Measurements from ENCODE around the gene DDX24. TPM values are rescaled to one million over a fixed set of nuclear protein-coding genes. Genes with fewer than 3 reads are reported as not detected.

The DDX24 gene
- total and polyA plus RNA-seq, 4 donors, result 142 to 263 (median 251) TPM

GRCh38 chr14:94115058-94115591 is 34.1 kb upstream of the DDX24 start:
- Histone ChIP-seq H3K9me3 (ENCODE audit: control insufficient read depth, insufficient read depth, low read length) (no peaks in the 10 kb centered on the region), H3K4me1 (ENCODE audit: control insufficient read depth, insufficient read depth, low read length) (peaks cover 33% of the 10 kb centered on the region), H3K27me3 (ENCODE audit: control insufficient read depth, insufficient read depth, low read length) (no peaks in the 10 kb centered on the region), H3K4me3 (ENCODE audit: low read depth, low read length) (no peak overlapping the region), H3K36me3 (ENCODE audit: control insufficient read depth, insufficient read depth, low read length) (no peaks in the 10 kb centered on the region), H3K27ac (ENCODE audit: low read depth, low read length) (peak overlapping the region; percentile 40)
- WGBS (ENCODE audit: insufficient coverage), result 30% methylated on average over 4 of the region's 4 CpGs
- peak in 2 of 6 donors; percentile 57 to 61 for DNase-seq (ENCODE audit: low read depth in 4 of 6, low spot score in 6 of 6)

GRCh38 chr14:94114589-94115057 is 33.6 kb upstream of the DDX24 start:
- H3K4me3 ChIP-seq (ENCODE audit: low read depth, low read length), result no peak overlapping the region
- DNase-seq (ENCODE audit: low read depth in 4 of 6, low spot score in 6 of 6), result no peak
- H3K27ac ChIP-seq (ENCODE audit: low read depth, low read length), result peak overlapping the region; percentile 40
- H3K36me3 ChIP-seq (ENCODE audit: control insufficient read depth, insufficient read depth, low read length), result no peaks in the 10 kb centered on the region
- H3K27me3 ChIP-seq (ENCODE audit: control insufficient read depth, insufficient read depth, low read length), result no peaks in the 10 kb centered on the region
- no peaks in the 10 kb centered on the region for H3K9me3 ChIP-seq (ENCODE audit: control insufficient read depth, insufficient read depth, low read length)
- 73% methylated on average over 3 of the region's 5 CpGs for WGBS (ENCODE audit: insufficient coverage)
- peaks cover 36% of the 10 kb centered on the region for H3K4me1 ChIP-seq (ENCODE audit: control insufficient read depth, insufficient read depth, low read length)

GRCh38 chr14:94113908-94114588 is 33.0 kb upstream of the DDX24 start:
- no peaks in the 10 kb centered on the region for H3K27me3 ChIP-seq (ENCODE audit: control insufficient read depth, insufficient read depth, low read length)
- peaks cover 39% of the 10 kb centered on the region for H3K4me1 ChIP-seq (ENCODE audit: control insufficient read depth, insufficient read depth, low read length)
- no peaks in the 10 kb centered on the region for H3K36me3 ChIP-seq (ENCODE audit: control insufficient read depth, insufficient read depth, low read length)
- no peak overlapping the region for H3K27ac ChIP-seq (ENCODE audit: low read depth, low read length)
- H3K4me3 ChIP-seq (ENCODE audit: low read depth, low read length), result no peak overlapping the region
- DNase-seq (ENCODE audit: low read depth in 4 of 6, low spot score in 6 of 6), result no peak
- 59% methylated on average over 4 of the region's 5 CpGs for WGBS (ENCODE audit: insufficient coverage)
- no peaks in the 10 kb centered on the region for H3K9me3 ChIP-seq (ENCODE audit: control insufficient read depth, insufficient read depth, low read length)

- H3K9me3 ChIP-seq (ENCODE audit: control insufficient read depth, insufficient read depth, low read length), result no peaks in the 10 kb centered on the region
- no peak overlapping the region for H3K4me3 ChIP-seq (ENCODE audit: low read depth, low read length)
- DNase-seq (ENCODE audit: low read depth in 4 of 6, low spot score in 6 of 6), result peak in 2 of 6 donors; percentile 42 to 45
- H3K36me3 ChIP-seq (ENCODE audit: control insufficient read depth, insufficient read depth, low read length), result no peaks in the 10 kb centered on the region
- peaks cover 39% of the 10 kb centered on the region for H3K4me1 ChIP-seq (ENCODE audit: control insufficient read depth, insufficient read depth, low read length)
- 48% methylated on average over 6 of the region's 6 CpGs for WGBS (ENCODE audit: insufficient coverage)
- H3K27ac ChIP-seq (ENCODE audit: low read depth, low read length), result no peak overlapping the region
- no peaks in the 10 kb centered on the region for H3K27me3 ChIP-seq (ENCODE audit: control insufficient read depth, insufficient read depth, low read length)
Measured at GRCh38 chr14:94113490-94113889, 32.5 kb upstream of the DDX24 start.

GRCh38 chr14:94113073-94113472 is 32.1 kb upstream of the DDX24 start:
- Histone ChIP-seq H3K36me3 (ENCODE audit: control insufficient read depth, insufficient read depth, low read length) (no peaks in the 10 kb centered on the region), H3K4me1 (ENCODE audit: control insufficient read depth, insufficient read depth, low read length) (peaks cover 39% of the 10 kb centered on the region), H3K27ac (ENCODE audit: low read depth, low read length) (no peak overlapping the region), H3K9me3 (ENCODE audit: control insufficient read depth, insufficient read depth, low read length) (no peaks in the 10 kb centered on the region), H3K27me3 (ENCODE audit: control insufficient read depth, insufficient read depth, low read length) (no peaks in the 10 kb centered on the region), H3K4me3 (ENCODE audit: low read depth, low read length) (no peak overlapping the region)
- DNase-seq (ENCODE audit: low read depth in 4 of 6, low spot score in 6 of 6), result no peak
- 89% methylated on average over 1 of the region's 7 CpGs for whole genome bisulfite sequencing (ENCODE audit: insufficient coverage)

GRCh38 chr14:94112513-94113063 is 31.6 kb upstream of the DDX24 start:
- Histone ChIP-seq H3K27me3 (ENCODE audit: control insufficient read depth, insufficient read depth, low read length) (no peaks in the 10 kb centered on the region), H3K4me3 (ENCODE audit: low read depth, low read length) (no peak overlapping the region), H3K36me3 (ENCODE audit: control insufficient read depth, insufficient read depth, low read length) (no peaks in the 10 kb centered on the region), H3K9me3 (ENCODE audit: control insufficient read depth, insufficient read depth, low read length) (no peaks in the 10 kb centered on the region), H3K27ac (ENCODE audit: low read depth, low read length) (no peak overlapping the region), H3K4me1 (ENCODE audit: control insufficient read depth, insufficient read depth, low read length) (peaks cover 39% of the 10 kb centered on the region)
- DNase-seq (ENCODE audit: low read depth in 4 of 6, low spot score in 6 of 6), result no peak
- 72% methylated on average over 4 of the region's 6 CpGs for WGBS (ENCODE audit: insufficient coverage)

- peak overlapping the region; percentile 7 for H3K4me3 ChIP-seq (ENCODE audit: low read depth, low read length)
- no peaks in the 10 kb centered on the region for H3K9me3 ChIP-seq (ENCODE audit: control insufficient read depth, insufficient read depth, low read length)
- no peaks in the 10 kb centered on the region for H3K27me3 ChIP-seq (ENCODE audit: control insufficient read depth, insufficient read depth, low read length)
- no peak overlapping the region for H3K27ac ChIP-seq (ENCODE audit: low read depth, low read length)
- peaks cover 39% of the 10 kb centered on the region for H3K4me1 ChIP-seq (ENCODE audit: control insufficient read depth, insufficient read depth, low read length)
- no peak for DNase-seq (ENCODE audit: low read depth in 4 of 6, low spot score in 6 of 6)
- WGBS (ENCODE audit: insufficient coverage), result 85% methylated on average over 17 of the region's 20 CpGs
- no peaks in the 10 kb centered on the region for H3K36me3 ChIP-seq (ENCODE audit: control insufficient read depth, insufficient read depth, low read length)
Measured at GRCh38 chr14:94111276-94112095, 30.5 kb upstream of the DDX24 start.

- Histone ChIP-seq H3K4me1 (ENCODE audit: control insufficient read depth, insufficient read depth, low read length) (peaks cover 34% of the 10 kb centered on the region), H3K27ac (ENCODE audit: low read depth, low read length) (peak within 1 kb of the TSS; percentile 54)
- DNase-seq (ENCODE audit: low read depth in 4 of 6, low spot score in 6 of 6), result peak in 1 of 6 donors; percentile 43
Measured at GRCh38 chr14:94110552-94111181, 29.7 kb upstream of the DDX24 start, which contains the start of gene IFI27. Gene IFI27 (plus strand): TSS chr14:94110736.

GRCh38 chr14:94109915-94110250 is 28.9 kb upstream of the DDX24 start:
- Histone ChIP-seq H3K4me3 (ENCODE audit: low read depth, low read length) (no peak overlapping the region), H3K27ac (ENCODE audit: low read depth, low read length) (no peak overlapping the region), H3K27me3 (ENCODE audit: control insufficient read depth, insufficient read depth, low read length) (no peaks in the 10 kb centered on the region), H3K9me3 (ENCODE audit: control insufficient read depth, insufficient read depth, low read length) (no peaks in the 10 kb centered on the region), H3K4me1 (ENCODE audit: control insufficient read depth, insufficient read depth, low read length) (peaks cover 27% of the 10 kb centered on the region), H3K36me3 (ENCODE audit: control insufficient read depth, insufficient read depth, low read length) (no peaks in the 10 kb centered on the region)
- DNase-seq (ENCODE audit: low read depth in 4 of 6, low spot score in 6 of 6), result no peak
- WGBS (ENCODE audit: insufficient coverage), result 75% methylated on average over 1 of the region's 2 CpGs

More at GRCh38 chr14:94110552-94111181, 29.7 kb upstream of the DDX24 start, which contains the start of gene IFI27:
- Histone ChIP-seq H3K9me3 (ENCODE audit: control insufficient read depth, insufficient read depth, low read length) (no peaks in the 10 kb centered on the region), H3K27me3 (ENCODE audit: control insufficient read depth, insufficient read depth, low read length) (no peaks in the 10 kb centered on the region), H3K36me3 (ENCODE audit: control insufficient read depth, insufficient read depth, low read length) (no peaks in the 10 kb centered on the region), H3K4me3 (ENCODE audit: low read depth, low read length) (peak within 1 kb of the TSS; percentile 7)
- 81% methylated on average over 13 of the region's 14 CpGs for WGBS (ENCODE audit: insufficient coverage)

All from spinal cord (tissue), 10 donors.